ENCODE results near the gene MYBPC2.

MYBPC2 gene

GRCh38 chr19:50496189-50497021, 63.7 kb downstream of the MYBPC2 start:
- no peak overlapping the region for H3K27ac ChIP-seq
- no peak overlapping the region for H3K4me3 ChIP-seq
- TF ChIP-seq CTCF (IDR thresholded peaks at IDR 0.05): no peak
- no peak for DNase-seq (ENCODE audit: low spot score)

GRCh38 chr19:50497022-50497405, 64.3 kb downstream of the MYBPC2 start:
- H3K27ac ChIP-seq: no peak overlapping the region
- no peak for DNase-seq (ENCODE audit: low spot score)
- H3K4me3 ChIP-seq: no peak overlapping the region
- TF ChIP-seq CTCF (IDR thresholded peaks at IDR 0.05): no peak

- no peak overlapping the region for H3K4me3 ChIP-seq
- TF ChIP-seq CTCF (IDR thresholded peaks at IDR 0.05): no peak
- DNase-seq (ENCODE audit: low spot score): no peak
- no peak overlapping the region for H3K27ac ChIP-seq
Observed at GRCh38 chr19:50498219-50499056, 65.7 kb downstream of the MYBPC2 start.

- H3K4me3 ChIP-seq: no peak overlapping the region
- DNase-seq (ENCODE audit: low spot score): no peak
- H3K27ac ChIP-seq: no peak overlapping the region
- TF ChIP-seq CTCF (IDR thresholded peaks at IDR 0.05): no peak
Observed at GRCh38 chr19:50500060-50500752, 67.5 kb downstream of the MYBPC2 start.

GRCh38 chr19:50500753-50501151, 68.1 kb downstream of the MYBPC2 start:
- Histone ChIP-seq H3K27ac (no peak overlapping the region), H3K4me3 (no peak overlapping the region)
- no peak for DNase-seq (ENCODE audit: low spot score)
- TF ChIP-seq CTCF (IDR thresholded peaks at IDR 0.05): no peak

- no peak for TF ChIP-seq CTCF (IDR thresholded peaks at IDR 0.05)
- no peak overlapping the region for H3K27ac ChIP-seq
- no peak for DNase-seq (ENCODE audit: low spot score)
- no peak overlapping the region for H3K4me3 ChIP-seq
Observed at GRCh38 chr19:50501186-50501567, 68.5 kb downstream of the MYBPC2 start.
